Placental epithelial cell (primary cell): ENCODE results near the gene FGD4. TPM values are rescaled to one million over a fixed set of nuclear protein-coding genes. Genes with fewer than 3 reads are reported as not detected.

Experiments used
- small RNA-seq: library from RNA; depleted of rRNA; stranded (forward); fragments of <200 nt; gene quantifications from one replicate; pipeline ENCODE3, GENCODE V24; 2012
- total RNA-seq: library from RNA; depleted of rRNA; stranded (reverse); fragments of >200 nt; gene quantifications from 2 replicates; pipeline ENCODE4 v1.2.3, GENCODE V29; 2012

FGD4 gene
- 72.7 and 89.9 TPM in 2 replicates for total RNA-seq

GRCh38 chr12:32399370-32400113 is at the start of gene FGD4:
FGD4 (plus strand) TSS chr12:32399558.

DNA sequence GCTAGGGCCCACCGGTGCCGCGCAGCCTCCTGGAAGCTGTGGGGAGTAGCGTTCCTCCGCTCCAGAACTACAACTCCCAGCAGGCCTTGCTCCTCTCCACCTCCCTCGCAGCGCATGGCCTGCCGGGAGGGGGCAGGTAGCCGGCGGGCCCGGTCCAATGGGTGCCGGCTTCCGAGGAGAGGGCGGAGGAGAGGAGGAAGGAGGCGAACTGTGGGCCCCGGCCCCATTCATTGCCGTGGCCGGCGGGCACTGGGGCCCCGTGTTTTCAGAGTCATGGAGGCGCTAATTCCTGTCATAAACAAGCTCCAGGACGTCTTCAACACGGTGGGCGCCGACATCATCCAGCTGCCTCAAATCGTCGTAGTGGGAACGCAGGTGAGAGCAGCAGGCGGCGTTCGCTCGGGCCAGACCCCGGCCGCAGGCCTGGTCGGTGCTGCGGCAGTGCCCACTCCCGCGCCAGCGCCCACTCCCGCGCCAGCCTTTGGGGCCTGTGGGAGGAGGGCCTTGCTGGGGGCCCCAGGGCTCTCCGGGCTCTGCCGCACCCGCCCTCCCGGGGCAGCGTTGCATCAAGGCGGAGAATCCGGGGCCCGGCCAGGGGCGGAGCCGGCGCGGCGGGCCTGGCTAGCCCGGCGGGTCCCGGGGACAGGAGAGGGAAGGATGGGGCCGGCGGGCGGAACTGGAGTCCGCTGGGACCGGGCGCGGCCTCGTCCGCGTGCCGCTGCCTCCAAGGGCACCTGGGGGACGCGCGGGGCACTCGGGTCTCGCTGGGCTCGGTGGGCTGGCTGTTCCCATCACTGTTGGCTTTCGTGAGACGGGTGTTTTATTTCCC is 279.9 kb downstream of the FGD4 start, which contains the start of gene DNM1L:
DNM1L (plus strand) TSS at position 211 of the 829 bp plus-strand sequence; CDS start at position 274, 63 bp downstream.

Small RNA genes lying within 50 kb of the gene (small RNA-seq; reads per million reads assigned to genes)
- gene RF00019 (not detected), gene RNU6-494P (not detected)
